NCI-H2029 (cell line): ENCODE results near the gene DAGLB.
"Not testable (repeated sequence)": the region's sequence is repeated elsewhere in the genome, so short reads cannot be mapped to it uniquely, and the experiment has no call there.

ENCODE experiments used
- DNase-seq: peaks from one replicate; lab custom pipeline; 2025; lab: John Stamatoyannopoulos, UW

DAGLB gene

DNA sequence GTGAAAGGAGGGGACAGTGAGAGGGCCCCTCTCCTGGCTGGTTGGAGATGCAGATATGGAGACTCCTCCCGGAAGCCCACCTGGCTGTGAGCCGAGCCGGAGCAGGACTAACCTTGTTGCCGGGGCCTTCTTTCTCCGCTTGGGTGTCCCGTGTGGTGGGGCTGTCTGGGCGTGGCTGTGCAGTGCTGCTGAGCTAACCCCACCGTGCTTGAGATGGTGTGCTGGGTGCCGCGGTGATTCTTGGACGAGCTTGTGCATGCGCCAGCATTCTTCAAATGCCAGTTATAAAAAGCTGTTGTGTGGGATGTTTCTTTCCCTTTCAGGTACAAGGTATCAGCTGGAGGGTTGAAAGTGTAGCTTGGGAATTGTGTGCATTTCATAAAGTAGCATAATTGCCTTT is 48.8 kb downstream of the DAGLB start:
- DNase-seq, result no peak

DNA sequence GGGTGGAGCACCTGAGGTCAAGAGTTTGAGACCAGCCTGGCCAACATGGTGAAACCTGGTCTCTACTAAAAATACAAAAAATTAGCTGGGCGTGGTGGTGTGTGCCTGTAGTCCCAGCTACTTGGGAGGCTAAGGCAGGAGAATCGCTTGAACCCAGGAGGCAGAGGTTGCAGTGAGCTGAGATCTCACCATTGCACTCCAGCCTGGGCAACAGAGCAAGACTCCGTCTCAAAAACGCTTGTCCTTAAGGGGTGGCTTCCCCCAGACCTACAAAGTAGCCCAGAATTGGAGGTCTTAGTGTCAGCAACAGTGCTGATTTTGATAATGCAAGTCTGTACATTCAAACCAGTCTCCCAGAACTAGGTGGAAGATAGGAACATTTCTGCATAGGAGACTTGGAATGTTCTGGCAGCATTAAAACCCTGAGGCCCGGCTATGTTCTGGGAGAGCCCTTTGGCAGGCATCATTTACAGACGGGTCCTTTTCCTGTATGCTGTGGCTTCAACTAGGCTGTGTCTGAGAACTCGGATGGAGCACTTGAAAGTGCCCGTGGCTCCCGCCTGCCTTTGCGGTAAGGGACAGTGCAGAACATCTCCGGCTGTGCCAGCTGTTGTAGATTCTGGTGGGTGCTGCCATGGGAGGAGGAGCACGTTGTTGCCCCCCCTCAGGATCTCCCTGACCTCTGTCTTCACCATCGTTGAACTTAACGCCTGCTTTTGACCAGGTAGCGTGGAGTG is 49.8 kb downstream of the DAGLB start:
- DNase-seq, result not testable (repeated sequence)

DNA sequence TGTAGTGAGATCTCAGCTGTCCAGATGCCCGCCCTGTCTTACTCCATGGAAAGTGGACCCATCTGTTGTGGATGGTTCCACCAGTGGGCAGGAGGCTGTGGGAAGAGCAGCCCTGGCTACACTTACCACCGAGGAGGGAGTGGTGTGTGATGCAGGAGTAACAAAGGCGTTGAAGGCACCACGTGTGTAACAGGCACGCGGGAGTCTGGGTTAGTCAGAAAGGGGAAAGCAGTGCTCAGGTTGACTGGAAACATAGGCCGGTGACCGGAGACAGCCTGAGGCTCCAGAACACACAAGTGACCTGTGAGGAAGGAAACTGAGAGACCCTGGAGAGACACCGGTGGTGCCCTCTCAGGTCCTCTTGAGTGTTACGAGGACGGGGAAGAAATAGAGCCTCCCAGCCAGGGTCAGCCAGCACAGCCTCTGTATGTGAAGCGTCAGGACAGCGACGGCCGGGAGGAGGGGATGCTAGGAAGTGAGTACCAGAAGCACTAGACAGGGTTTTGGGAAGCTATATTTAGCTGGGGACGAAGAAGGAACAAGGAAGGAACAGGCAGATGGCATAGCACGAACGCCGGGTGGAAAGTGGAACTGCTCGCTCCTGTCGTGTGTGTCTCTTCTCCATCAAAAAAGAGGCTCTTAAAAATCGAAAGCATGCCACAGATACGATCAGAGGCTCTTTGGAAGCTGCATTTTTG is 51.7 kb downstream of the DAGLB start:
- no peak for DNase-seq

DNA sequence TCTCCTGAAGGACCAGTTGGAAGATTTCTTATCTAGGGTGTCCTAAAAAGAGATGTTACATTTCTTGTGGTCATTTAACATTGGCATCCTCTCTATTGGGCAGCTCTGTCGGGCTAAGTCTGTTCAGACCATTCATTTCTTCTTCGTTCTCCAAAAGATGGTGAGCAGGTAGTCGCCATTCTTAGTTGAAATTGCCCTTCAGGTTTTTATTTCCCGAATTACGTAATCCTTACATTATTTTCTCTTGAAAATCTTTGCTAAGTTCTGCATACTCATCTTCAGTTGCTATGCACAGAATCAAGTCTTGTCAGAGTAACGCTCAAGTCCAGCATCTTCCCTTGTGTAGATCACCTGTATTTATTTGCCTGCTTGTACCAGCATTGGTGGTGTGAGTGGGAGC is 53.6 kb downstream of the DAGLB start:
- no peak for DNase-seq

DNA sequence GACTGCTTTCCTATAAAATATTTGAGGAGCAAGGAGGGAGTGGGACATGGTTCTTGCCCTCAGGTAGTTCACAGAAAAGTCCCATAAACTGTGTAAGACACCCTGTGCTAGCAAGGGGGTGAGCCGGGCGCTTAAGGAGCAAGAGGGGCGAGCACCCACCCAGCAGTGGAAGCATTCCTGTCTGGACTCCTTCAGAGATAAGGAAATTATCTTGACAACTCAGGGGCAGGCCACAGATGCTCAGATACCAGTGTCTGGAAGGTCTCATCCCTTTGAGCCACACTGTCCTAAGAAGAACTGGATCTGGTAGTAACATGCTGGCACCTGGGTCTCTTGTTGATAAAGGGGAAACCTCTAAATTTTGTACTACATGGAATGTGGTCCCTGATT is 54.1 kb downstream of the DAGLB start:
- DNase-seq, result no peak

DNA sequence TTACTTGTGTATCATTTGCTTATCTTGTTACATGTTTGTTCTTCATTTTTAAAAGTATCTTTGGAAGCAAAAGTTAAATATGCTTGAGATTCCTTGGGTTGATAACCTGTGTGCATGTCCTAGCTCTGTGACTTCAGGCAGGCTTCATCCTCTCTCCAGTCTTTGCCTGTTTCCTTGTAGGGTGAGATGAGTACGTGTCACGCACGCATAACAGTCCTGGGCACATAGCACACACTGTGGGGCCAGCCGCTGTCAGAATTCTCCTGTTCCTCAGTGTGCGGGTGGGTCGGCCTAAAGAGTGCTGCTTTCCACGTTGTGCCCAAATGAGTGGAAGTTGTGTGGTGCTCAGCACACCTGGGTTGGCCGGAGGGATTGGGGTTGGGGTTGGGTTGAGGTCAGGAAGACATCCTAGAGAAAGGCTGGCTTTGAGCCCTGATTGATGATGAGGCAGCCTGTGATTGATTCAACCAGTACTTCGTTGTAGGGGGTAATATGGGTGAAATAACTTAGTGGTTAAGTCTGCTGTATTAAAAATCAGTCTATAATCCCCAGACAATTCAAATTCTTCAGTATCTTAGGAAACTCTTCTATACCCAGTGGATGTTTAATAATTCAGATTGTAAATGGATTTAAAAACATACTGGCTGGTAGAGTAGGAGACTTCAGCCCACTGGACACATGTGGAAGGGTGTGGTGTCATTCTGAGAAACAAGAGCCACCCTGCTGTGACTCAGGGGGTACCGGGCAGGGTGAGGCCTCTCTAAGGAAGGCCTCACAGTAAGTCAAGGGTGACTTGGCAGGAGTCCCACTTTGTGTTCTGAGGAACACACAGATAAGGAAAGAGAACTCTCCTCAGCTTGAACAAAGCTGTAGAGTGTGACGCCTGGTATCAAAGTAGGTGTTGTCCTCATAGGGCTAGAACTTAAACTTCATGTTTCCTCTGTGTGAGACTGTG is 54.8 kb downstream of the DAGLB start:
- no peak for DNase-seq

DNA sequence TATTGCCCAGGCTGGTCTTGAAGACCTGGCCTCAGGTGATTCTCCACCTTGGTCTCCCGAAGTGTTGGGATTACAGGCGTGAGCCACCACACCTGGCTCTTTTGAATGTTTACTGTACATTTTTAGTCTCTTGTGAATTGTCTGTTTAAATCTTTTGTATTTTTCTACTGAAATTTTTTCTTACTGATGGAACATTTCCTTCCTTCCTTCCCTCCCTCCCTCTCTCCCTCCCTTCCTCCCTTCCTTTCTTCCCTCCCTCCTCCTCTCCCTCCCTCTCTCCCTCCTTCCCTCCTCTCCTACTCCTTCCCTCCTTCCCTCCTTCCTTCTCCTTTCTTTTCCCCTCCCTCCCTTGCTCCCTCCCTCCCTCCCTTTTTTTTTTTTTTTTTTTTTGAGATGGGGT is 58.0 kb downstream of the DAGLB start:
- no peak for DNase-seq

DNA sequence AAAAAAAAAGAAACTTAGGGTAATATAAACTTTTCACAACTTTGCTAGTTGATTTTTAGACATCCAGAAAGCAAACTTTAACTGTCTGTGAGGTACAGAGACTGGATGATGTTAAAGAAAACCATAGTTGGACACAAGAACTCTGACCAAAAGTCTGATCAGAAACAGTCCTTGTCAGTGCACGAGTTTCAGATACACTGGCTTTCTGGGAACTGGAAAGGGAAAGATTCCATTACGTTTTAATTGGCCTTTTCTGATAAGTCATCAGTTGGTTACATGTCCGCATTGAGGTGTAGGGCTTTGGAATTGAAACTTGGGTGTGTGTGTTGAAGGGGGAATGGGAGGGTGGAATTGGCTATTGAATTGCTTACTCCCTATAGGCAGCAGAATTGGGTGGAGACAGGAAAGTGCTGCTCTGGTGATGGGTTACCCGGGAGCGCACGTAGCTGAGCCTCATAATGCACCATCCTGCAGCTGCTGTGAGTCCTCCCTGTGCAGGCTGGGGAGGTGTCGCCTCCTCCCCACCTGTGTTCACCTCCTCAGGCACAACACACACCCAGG is 59.9 kb downstream of the DAGLB start:
- no peak for DNase-seq

DNA sequence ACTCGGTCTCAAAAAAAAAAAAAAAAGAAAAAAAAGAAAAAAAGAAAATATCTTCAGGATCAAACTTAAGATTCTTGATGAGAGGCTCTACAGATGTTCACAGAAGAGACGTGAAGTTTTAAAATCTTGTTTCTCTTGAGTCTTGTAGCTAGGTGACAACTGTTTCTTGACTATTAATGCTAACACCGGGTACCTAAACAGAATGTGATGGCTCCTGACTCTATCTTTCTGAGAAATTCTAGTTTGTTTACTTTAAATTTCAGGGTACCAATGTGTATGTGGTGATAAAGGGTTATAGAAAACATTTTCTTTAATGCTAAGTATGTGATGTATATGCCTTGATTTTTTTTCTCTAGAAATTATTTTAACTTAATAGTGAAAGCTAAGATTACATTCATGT is 61.0 kb downstream of the DAGLB start:
- no peak for DNase-seq

DNA sequence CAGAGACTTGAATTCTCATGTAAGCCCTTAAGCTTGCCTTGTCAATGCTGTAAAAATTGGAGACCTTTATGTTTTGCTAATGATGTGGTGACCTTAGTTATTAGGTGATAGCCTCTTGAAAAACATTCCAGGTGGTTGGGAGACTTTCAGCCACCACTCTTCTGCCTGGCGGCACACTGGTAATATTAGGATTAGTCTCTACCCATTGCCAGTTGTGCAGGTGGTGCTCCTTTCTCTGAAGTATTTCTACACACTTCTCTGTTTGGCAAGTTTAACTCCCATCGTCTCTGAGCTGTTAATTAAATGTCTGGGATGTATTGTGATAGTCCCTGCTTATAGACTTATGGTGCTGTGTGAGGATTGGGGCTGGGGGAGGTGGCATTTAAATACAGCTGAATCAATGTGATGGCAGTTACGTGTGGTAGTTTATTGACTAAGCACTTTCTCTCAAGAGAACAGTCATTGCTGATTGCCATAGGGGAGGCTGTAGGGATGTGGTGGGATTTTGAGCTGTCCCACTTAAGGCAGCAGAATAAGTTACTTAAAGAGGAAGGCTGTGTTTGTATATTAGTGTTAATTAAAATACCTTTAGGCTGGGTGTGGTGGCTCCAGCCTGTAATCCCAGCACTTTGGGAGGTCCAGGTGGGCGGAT is 61.7 kb downstream of the DAGLB start:
- no peak for DNase-seq

DNA sequence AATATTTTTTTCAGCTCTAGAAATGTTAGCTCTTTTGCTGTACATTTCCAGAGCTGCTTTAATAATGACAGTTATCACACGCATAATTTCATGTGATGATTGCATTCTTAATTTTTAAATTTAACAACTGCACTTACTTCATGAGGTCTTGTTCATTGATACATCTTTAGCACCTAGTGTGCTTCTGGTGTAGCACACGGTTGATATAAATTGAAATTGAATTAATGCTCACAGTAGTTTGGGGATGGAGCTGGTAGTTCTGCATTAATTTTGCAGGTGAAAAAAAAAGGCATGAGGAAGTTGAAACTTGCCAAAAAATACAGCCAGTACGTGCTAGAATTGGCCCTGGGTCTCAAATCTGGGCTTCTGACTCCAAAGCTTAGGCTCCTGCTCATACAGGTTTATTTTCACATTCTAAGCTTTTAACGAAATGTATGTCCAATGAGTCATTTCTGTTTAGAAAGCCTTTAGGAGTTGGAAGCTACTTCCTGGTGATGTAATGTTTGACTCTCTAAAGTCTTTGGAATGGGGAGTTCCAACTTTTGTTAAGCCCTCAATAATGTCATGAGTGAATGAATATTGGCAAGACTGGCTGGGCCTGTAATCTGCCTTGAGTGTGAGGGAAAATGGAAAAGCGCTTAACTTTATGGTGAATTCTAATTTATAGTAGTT is 62.5 kb downstream of the DAGLB start:
- peak; percentile 52 for DNase-seq

DNA sequence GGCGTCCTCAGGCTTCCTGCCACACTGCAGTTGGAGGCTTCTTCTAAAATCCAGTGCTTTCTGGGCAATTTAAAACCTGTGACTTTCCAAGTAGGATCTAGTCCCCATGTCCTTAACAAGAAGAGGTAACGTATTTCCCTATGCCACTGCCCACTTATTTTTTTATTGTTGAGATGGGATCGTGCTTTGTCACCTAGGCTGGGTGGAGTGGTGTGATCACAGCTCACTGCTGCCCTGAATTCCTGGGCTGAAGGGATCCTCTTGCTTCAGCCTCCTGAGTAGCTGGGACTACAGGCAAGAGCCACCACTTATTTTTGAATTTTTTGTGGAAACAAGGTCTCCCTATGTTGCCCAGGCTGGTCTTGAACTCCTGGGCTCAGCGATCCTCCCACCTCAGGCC is 63.4 kb downstream of the DAGLB start:
- no peak for DNase-seq

DNA sequence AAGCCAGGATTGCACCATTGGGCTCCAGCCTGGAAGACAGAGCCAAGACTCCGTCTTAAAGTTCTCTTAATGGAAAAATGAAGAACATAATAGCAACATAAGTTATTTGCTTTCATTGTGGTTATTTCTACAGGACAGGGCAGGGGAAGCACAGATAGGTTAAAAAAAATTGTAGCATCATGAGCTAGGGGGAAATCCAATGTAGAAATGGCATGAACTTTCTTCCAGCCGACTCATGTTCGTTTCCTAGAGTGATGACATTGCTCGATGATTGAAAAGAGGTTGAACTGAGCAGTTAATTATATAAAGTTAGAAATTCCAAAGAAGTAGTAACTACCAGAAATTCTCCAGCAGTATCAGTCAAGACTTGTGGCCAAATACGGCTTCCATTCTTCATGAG is 64.9 kb downstream of the DAGLB start:
- DNase-seq, result no peak

DNA sequence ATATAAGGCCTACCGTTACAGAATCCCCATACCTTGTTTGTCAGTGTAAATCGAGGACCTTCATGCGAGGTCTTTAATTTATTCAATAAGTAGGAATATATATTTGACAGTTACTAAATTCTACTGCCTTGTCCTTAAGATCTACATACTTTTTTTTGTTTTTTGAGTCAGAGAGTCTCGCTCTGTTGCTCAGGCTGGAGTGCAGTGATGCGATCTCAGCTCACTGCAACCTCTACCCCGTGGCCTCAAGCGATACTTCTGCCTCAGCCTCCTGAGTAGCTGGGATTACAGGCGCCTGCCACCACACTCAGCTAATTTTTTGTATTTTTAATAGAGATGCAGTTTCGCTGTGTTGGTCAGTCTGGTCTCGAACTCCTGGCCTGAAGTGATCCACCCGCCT is 65.9 kb downstream of the DAGLB start:
- DNase-seq, result not testable (repeated sequence)

DNA sequence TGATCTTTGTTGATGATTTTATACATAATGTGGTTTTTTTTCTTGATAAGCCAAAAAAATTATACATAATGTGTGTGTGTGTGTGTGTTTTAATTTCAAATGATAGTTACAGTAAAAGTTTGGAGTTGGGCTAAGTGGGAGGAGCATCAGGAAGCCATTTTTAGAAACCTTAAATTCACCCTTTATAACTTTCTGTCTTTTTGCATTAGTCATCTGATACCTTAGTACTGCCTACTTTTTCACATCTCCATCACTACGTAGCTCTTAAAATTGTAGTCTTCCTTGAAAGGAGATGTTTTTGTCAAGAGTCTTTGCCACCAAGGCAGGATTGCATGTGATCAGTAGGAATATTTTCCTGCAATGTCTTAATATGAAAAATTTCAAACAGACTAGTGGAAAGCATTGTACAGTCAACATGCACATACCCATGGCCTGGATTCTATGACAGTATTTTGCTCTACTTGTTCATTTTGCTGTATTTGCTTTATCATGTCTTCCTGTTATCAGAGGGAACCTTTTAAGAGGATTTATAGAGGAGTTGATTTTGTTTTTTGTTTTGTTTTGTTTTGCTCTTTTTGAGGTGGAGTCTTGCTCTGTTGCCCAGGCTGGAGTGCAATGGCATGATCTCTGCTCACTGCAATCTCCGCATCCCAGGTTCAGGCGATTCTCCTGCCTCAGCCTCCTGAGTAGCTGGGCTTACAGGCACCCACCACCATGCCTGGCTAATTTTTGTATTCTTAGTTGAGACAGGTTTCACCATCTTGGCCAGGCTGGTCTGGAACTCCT is 67.3 kb downstream of the DAGLB start:
- no peak for DNase-seq

DNA sequence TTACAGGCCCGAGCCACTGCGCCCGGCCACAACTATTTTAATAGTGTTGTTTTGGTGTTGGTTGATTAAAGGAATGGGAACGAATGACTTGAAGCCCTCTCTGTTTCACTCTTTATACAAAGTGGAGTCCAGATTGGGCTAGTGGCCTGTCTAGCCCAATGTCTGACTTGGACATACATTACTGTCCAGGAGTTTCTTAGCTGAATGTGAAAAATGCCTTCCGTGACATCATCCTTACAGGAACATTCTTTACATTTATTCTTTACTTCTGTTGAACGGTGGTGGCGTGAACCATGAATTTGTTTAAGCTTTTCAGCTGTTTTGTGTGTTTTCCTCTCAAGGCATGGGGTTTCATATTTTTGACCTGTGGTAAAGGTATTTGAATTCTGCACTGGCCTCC is 67.9 kb downstream of the DAGLB start:
- no peak for DNase-seq

DNA sequence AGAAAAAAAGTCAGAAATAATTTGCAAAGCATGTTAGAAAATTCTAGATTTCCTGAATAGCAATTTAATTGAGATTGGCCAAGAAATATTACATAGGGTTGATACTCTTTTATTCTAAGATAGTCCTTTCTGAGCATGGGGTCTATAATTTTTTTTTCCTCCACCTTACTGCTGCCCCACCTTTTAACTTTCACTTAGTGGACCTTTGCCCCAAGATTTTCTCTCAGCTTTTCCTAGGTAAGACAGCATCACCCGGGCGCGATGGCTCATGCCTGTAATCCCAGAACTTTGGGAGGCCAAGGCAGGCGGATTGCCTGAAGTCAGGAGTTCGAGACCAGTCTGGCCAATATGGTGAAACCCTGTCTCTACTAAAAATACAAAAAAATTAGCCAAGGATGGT is 69.2 kb downstream of the DAGLB start:
- not testable (repeated sequence) for DNase-seq

DNA sequence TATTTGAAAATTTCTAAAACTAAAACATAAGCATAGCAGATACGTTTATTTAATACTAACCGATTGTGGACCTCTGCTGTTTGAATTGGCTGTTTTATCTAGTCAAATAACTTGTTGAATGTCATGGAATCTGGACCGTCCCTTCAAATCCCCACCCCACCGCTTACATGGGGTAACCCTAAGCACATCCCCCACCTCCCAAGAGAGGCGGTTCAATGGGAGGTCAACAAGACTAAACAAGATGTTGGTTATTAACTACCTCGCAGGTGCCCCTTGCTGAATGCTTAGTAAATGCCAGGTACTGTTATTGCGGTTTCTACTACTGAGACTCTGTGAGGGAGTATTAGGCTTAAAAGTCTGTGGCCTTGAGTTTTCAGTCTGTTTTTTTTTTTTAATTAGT is 70.9 kb downstream of the DAGLB start:
- no peak for DNase-seq

DNA sequence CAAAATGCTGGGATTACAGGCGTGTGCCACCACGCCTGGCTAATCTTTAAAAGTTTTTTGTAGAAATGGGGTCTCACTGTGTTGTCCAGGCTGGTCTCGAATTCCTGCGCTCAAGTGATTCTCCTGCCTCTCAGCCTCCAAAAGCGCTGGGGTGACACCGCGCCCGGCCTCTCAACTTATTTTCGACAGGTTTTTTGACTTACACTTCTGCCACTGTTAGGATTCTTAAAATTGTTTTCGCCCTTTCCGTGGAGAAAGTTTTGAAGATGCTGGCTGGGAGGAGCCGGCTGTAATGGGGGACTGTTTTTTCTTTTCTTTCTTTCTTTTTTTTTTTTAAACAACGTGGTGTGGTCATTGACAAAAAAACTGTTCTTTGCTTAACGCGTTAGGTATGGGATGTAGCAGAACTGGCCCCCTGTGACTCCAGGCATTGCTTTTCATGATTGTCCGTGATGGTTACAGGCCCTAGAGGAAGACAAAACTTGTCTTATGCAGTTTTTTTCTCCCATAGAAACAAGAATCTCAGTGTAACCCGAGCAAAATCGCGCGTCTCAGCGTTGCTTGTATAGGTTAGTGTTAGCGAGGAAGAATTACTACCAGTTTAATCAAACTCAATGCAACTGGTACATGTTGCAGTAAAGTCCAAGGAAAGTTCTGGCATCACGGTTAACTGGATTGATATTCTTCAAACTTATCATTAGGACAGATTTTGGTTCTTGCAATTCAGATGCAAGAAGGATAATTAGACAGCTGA is 72.2 kb downstream of the DAGLB start:
- no peak for DNase-seq

DNA sequence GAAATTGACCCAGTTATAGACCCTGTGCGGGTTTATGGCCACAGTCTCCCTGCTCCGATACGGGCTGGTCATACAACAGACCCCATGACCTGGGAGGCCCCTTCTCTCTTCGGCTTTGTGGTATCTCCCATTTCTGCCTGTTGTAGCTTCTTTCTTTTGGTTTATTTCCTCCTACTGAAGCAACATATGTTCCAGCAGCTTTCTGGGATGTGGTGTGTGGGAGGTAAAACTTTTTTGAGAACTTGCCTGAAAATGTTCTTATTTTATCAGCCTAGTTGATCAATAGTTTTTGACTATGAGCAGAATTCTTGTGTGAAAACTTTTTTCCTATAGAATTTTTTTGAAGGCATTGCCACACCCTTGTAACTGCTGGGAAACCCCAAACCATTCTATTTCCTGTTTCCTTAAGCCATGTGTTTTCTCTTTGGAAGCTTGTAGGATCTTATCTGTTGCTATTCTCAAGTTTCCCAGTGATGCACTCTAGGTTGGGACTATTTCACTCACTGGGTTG is 80.0 kb downstream of the DAGLB start:
- no peak for DNase-seq
